GM10266 (cell line): ENCODE data around the gene SLC7A11.
"Not testable (repeated sequence)": the region's sequence is repeated elsewhere in the genome, so short reads cannot be mapped to it uniquely, and the experiment has no call there.

Experiments used
- DNase-seq: peaks from one replicate; pipeline ENCODE4 v3.0.0; 2012; ENCODE audit errors: extremely low spot score
- CTCF ChIP-seq: IDR thresholded peaks from 2 replicates; pipeline ENCODE4 v1.5.1; 2012; ENCODE audit warnings: mild to moderate bottlenecking, low read depth; ENCODE audit not compliant: control insufficient read depth, insufficient read depth; ENCODE audit errors: missing control alignments

Gene SLC7A11

GRCh38 chr4:138225477-138225876 lies 16.7 kb downstream of the SLC7A11 start:
- DNase-seq: no peak
- TF ChIP-seq CTCF: no peak

- no peak for DNase-seq
- no peak for TF ChIP-seq CTCF
Measured at GRCh38 chr4:138224614-138225013, 17.5 kb downstream of the SLC7A11 start.

GRCh38 chr4:138223231-138223910 lies 18.8 kb downstream of the SLC7A11 start:
- no peak for DNase-seq
- TF ChIP-seq CTCF: no peak

GRCh38 chr4:138222046-138222445 lies 20.1 kb downstream of the SLC7A11 start:
- no peak for TF ChIP-seq CTCF
- no peak for DNase-seq

- TF ChIP-seq CTCF: no peak
Measured at GRCh38 chr4:138218976-138219375, 23.2 kb downstream of the SLC7A11 start.

GRCh38 chr4:138217567-138217966 lies 24.6 kb downstream of the SLC7A11 start:
- no peak for DNase-seq
- no peak for TF ChIP-seq CTCF

More at GRCh38 chr4:138218976-138219375, 23.2 kb downstream of the SLC7A11 start:
- DNase-seq: no peak

- DNase-seq: no peak
- TF ChIP-seq CTCF: no peak
Measured at GRCh38 chr4:138216272-138216867, 25.8 kb downstream of the SLC7A11 start.

- not testable (repeated sequence) for DNase-seq
Measured at GRCh38 chr4:138210576-138210975, 31.6 kb downstream of the SLC7A11 start.
